KMS-11 (cell line): ENCODE measurements around the gene TNFSF4.

ENCODE experiments used
- H2AFZ ChIP-seq: fragments of 200-600 bp; sonication (generic); 2 replicates; pipeline ENCODE4 v1.6.1; 2016; ENCODE audit warnings: antibody characterized with exemption, mixed run types, low read depth
- H3K27ac ChIP-seq: fragments of 200-600 bp; sonication (generic); 2 replicates; pipeline ENCODE4 v1.6.1; 2016; ENCODE audit warnings: mild to moderate bottlenecking, mixed run types
- H3K27me3 ChIP-seq: fragments of 200-600 bp; sonication (generic); 2 replicates; pipeline ENCODE4 v1.6.1; 2017; ENCODE audit warnings: mild to moderate bottlenecking, low read depth, mixed run types, moderate library complexity; ENCODE audit not compliant: insufficient read depth
- H3K36me3 ChIP-seq: fragments of 200-600 bp; sonication (generic); 2 replicates; pipeline ENCODE4 v1.6.1; 2017; ENCODE audit warnings: mild to moderate bottlenecking, mixed run types; ENCODE audit not compliant: insufficient read depth
- H3K4me1 ChIP-seq: fragments of 200-600 bp; sonication (generic); 2 replicates; pipeline ENCODE4 v1.6.1; 2016; ENCODE audit warnings: mild to moderate bottlenecking, low read depth, mixed run types; ENCODE audit not compliant: poor library complexity, severe bottlenecking
- H3K4me2 ChIP-seq: fragments of 200-600 bp; sonication (generic); 2 replicates; pipeline ENCODE4 v1.7.0; 2016; ENCODE audit warnings: mild to moderate bottlenecking, mixed run types
- H3K4me3 ChIP-seq: fragments of 200-600 bp; sonication (generic); IDR thresholded peaks from 2 replicates; pipeline ENCODE4 v1.6.1; 2017; ENCODE audit warnings: low read depth, low read length, mixed read lengths; ENCODE audit not compliant: insufficient read depth
- H3K79me2 ChIP-seq: fragments of 200-600 bp; sonication (generic); 2 replicates; pipeline ENCODE4 v1.6.1; 2016; ENCODE audit warnings: low read depth, mixed run types; ENCODE audit not compliant: insufficient read depth
- H3K9ac ChIP-seq: fragments of 200-600 bp; sonication (generic); 2 replicates; pipeline ENCODE4 v1.6.1; 2016; ENCODE audit warnings: mild to moderate bottlenecking, mixed run types
- H4K20me1 ChIP-seq: fragments of 200-600 bp; sonication (generic); 2 replicates; pipeline ENCODE4 v1.6.1; 2016; ENCODE audit warnings: mild to moderate bottlenecking, mixed run types; ENCODE audit not compliant: insufficient read depth
- TF ChIP-seq, protein P1 (sequence below): fragments of 200-600 bp; sonication (generic); conservative IDR thresholded peaks from 2 replicates; pipeline ENCODE4 v1.6.1; 2017; ENCODE audit warnings: low read depth, mild to moderate bottlenecking, antibody characterized with exemption, low read length, moderate library complexity, mixed read lengths

The TNFSF4 gene

GRCh38 chr1:173152598-173152997, 54.5 kb downstream of the TNFSF4 start:
- Histone ChIP-seq H2AFZ (no peak overlapping the region), H4K20me1 (no peaks in the 10 kb centered on the region), H3K4me3 (no peak overlapping the region), H3K27ac (no peak overlapping the region), H3K4me1 (no peaks in the 10 kb centered on the region), H3K27me3 (no peaks in the 10 kb centered on the region), H3K79me2 (no peaks in the 10 kb centered on the region), H3K36me3 (no peaks in the 10 kb centered on the region), H3K4me2 (no peak overlapping the region), H3K9ac (no peak overlapping the region)
- TF ChIP-seq, protein P1, sequence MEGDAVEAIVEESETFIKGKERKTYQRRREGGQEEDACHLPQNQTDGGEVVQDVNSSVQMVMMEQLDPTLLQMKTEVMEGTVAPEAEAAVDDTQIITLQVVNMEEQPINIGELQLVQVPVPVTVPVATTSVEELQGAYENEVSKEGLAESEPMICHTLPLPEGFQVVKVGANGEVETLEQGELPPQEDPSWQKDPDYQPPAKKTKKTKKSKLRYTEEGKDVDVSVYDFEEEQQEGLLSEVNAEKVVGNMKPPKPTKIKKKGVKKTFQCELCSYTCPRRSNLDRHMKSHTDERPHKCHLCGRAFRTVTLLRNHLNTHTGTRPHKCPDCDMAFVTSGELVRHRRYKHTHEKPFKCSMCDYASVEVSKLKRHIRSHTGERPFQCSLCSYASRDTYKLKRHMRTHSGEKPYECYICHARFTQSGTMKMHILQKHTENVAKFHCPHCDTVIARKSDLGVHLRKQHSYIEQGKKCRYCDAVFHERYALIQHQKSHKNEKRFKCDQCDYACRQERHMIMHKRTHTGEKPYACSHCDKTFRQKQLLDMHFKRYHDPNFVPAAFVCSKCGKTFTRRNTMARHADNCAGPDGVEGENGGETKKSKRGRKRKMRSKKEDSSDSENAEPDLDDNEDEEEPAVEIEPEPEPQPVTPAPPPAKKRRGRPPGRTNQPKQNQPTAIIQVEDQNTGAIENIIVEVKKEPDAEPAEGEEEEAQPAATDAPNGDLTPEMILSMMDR, result no peak

DNA sequence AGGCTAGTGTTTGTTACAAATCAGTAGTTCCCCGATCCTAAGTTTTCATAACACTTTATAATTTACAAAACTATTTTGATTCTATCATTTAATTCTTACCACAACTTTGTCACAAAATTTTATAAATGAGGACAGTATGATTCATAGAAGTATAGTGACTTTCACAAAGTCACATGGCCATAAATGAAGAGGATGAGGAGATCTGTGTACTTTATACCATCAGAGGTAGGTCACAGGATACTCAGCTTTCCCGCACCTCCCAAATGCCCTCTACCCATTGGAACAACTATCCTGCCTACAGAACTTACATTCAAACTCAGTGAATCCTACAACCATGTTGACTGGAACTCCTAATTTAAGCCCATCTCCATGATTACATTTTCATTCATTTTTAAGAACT, 56.3 kb downstream of the TNFSF4 start:
- H2AFZ ChIP-seq, result no peak overlapping the region
- no peak overlapping the region for H3K27ac ChIP-seq
- H3K4me3 ChIP-seq, result no peak overlapping the region
- H3K27me3 ChIP-seq, result no peaks in the 10 kb centered on the region
- no peaks in the 10 kb centered on the region for H3K36me3 ChIP-seq
- H3K9ac ChIP-seq, result no peak overlapping the region
- no peaks in the 10 kb centered on the region for H3K79me2 ChIP-seq
- H4K20me1 ChIP-seq, result no peaks in the 10 kb centered on the region
- TF ChIP-seq, protein P1, result no peak
- no peaks in the 10 kb centered on the region for H3K4me1 ChIP-seq
- H3K4me2 ChIP-seq, result no peak overlapping the region

- TF ChIP-seq, protein P1, result no peak
- Histone ChIP-seq H3K4me1 (no peaks in the 10 kb centered on the region), H3K79me2 (no peaks in the 10 kb centered on the region), H2AFZ (no peak overlapping the region), H4K20me1 (no peaks in the 10 kb centered on the region), H3K27ac (no peak overlapping the region), H3K27me3 (no peaks in the 10 kb centered on the region), H3K9ac (no peak overlapping the region), H3K4me2 (no peak overlapping the region), H3K4me3 (no peak overlapping the region), H3K36me3 (no peaks in the 10 kb centered on the region)
Measured at GRCh38 chr1:173149887-173150286, 57.2 kb downstream of the TNFSF4 start.

DNA sequence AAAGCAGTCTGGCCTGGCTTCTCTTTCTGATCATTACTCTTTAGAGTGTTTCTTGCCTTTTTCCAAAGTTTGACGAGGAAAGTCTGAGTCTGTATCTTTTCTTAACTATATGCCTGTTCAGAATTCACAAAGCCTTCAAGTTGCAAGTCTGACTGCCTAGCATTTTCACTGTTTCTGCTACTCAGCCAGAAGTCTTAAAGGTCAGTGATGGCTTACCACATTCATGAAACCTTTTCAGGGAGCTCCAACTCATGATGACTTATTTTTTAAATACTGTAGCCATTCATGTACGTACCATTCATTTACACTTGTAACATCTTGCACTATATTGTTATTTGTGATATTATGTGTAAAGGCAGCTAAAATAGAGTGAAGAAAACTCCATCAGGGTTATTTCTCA, 58.2 kb downstream of the TNFSF4 start:
- H3K79me2 ChIP-seq, result no peaks in the 10 kb centered on the region
- no peaks in the 10 kb centered on the region for H3K27me3 ChIP-seq
- no peaks in the 10 kb centered on the region for H3K4me1 ChIP-seq
- H4K20me1 ChIP-seq, result no peaks in the 10 kb centered on the region
- no peak overlapping the region for H3K27ac ChIP-seq
- no peaks in the 10 kb centered on the region for H3K36me3 ChIP-seq
- TF ChIP-seq, protein P1, result no peak
- no peak overlapping the region for H3K9ac ChIP-seq
- H3K4me2 ChIP-seq, result no peak overlapping the region
- no peak overlapping the region for H2AFZ ChIP-seq
- H3K4me3 ChIP-seq, result no peak overlapping the region
